ENCODE data around the gene NOL4L. TPM values are rescaled to one million over a fixed set of nuclear protein-coding genes. Genes with fewer than 3 reads are reported as not detected.

The NOL4L gene
- total RNA-seq, 1 experiment from 2014 or later, result 31.7 TPM

- no peak overlapping the region for H3K4me2 ChIP-seq (ENCODE audit: insufficient read depth, insufficient read length, low read length)
- no peak overlapping the region for H3K56ac ChIP-seq (ENCODE audit: insufficient read length, low read depth, low read length)
- TF ChIP-seq, protein P1, sequence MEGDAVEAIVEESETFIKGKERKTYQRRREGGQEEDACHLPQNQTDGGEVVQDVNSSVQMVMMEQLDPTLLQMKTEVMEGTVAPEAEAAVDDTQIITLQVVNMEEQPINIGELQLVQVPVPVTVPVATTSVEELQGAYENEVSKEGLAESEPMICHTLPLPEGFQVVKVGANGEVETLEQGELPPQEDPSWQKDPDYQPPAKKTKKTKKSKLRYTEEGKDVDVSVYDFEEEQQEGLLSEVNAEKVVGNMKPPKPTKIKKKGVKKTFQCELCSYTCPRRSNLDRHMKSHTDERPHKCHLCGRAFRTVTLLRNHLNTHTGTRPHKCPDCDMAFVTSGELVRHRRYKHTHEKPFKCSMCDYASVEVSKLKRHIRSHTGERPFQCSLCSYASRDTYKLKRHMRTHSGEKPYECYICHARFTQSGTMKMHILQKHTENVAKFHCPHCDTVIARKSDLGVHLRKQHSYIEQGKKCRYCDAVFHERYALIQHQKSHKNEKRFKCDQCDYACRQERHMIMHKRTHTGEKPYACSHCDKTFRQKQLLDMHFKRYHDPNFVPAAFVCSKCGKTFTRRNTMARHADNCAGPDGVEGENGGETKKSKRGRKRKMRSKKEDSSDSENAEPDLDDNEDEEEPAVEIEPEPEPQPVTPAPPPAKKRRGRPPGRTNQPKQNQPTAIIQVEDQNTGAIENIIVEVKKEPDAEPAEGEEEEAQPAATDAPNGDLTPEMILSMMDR (conservative IDR thresholded peaks at IDR 0.05), result no peak
- no peaks in the 10 kb centered on the region for H3K4me1 ChIP-seq (ENCODE audit: insufficient read depth, low read length)
- no peaks in the 10 kb centered on the region for H3K23me2 ChIP-seq (ENCODE audit: insufficient read length, low read depth, low read length, poor library complexity, severe bottlenecking)
- no peak overlapping the region for H4K91ac ChIP-seq (ENCODE audit: insufficient read length, low read depth, low read length)
- Mint-ChIP-seq H3K4me3 (no peak overlapping the region), H3K4me1 (peaks cover 7 to 12% of the 10 kb centered on the region in 2 experiments), H3K27me3 (ENCODE audit: low read depth) (peaks cover 11% of the 10 kb centered on the region), H3K36me3 (ENCODE audit: insufficient read depth in 1 of 3, low read depth in 3 of 3) (no peaks in the 10 kb centered on the region), H3K27ac (no peak overlapping the region; a peak in 1 of 7 replicates), H3K9me3 (no peaks in the 10 kb centered on the region)
- H4K5ac ChIP-seq (ENCODE audit: insufficient read length, low read depth, low read length), result no peak overlapping the region
- H3K9me3 ChIP-seq (ENCODE audit: control insufficient read depth, low read depth, low read length), result no peaks in the 10 kb centered on the region
- H4K8ac ChIP-seq (replicated peaks; ENCODE audit: insufficient read length, low read depth, low read length), result no peak overlapping the region
- H2BK5ac ChIP-seq (ENCODE audit: insufficient read length, low read length), result no peak overlapping the region
- no peak overlapping the region for H3K27ac ChIP-seq (ENCODE audit: insufficient read length, low read depth, low read length)
- H3K79me2 ChIP-seq (ENCODE audit: insufficient read depth, low read length), result no peaks in the 10 kb centered on the region
- no peak overlapping the region for H2BK15ac ChIP-seq (ENCODE audit: low read depth, low read length)
- no peaks in the 10 kb centered on the region for H3K27me3 ChIP-seq (ENCODE audit: insufficient read depth, low read length)
- no peak overlapping the region for H3K23ac ChIP-seq (ENCODE audit: insufficient read length, low read depth, low read length)
- H3T11ph ChIP-seq (ENCODE audit: low read length), result no peak overlapping the region
- no peak overlapping the region for H2AFZ ChIP-seq (ENCODE audit: low read length)
- WGBS (ENCODE audit: extremely low coverage, insufficient read length, low lambda C conversion rate), result no CpG with 5 or more reads among the region's 4 CpGs
- no peak overlapping the region for H2BK120ac ChIP-seq (ENCODE audit: low read depth, low read length, poor library complexity, severe bottlenecking)
- H2BK20ac ChIP-seq (ENCODE audit: low read depth, low read length, poor library complexity, severe bottlenecking), result no peak overlapping the region
- H3K9ac ChIP-seq (ENCODE audit: extremely low read depth, insufficient read length, low read length), result no peak overlapping the region
- no peak overlapping the region for H3K4ac ChIP-seq (ENCODE audit: low read depth, low read length)
- H2AK5ac ChIP-seq (ENCODE audit: insufficient read length, low read length), result no peak overlapping the region
- no peaks in the 10 kb centered on the region for H4K20me1 ChIP-seq (ENCODE audit: control insufficient read depth, insufficient read depth, insufficient read length)
- DNase-seq, result no peak
- no peak overlapping the region for H3K18ac ChIP-seq (ENCODE audit: insufficient read length, low read depth, low read length)
- H3K14ac ChIP-seq (ENCODE audit: insufficient read depth, low read length), result no peak overlapping the region
- no peak overlapping the region for H2BK12ac ChIP-seq (ENCODE audit: insufficient read length, low read depth, low read length)
- H3K79me1 ChIP-seq (ENCODE audit: insufficient read depth, low read depth, low read length, poor library complexity, severe bottlenecking), result no peaks in the 10 kb centered on the region
Measured at GRCh38 chr20:32609993-32610392, 24.9 kb upstream of the NOL4L start.
